HUES48 (cell line): ENCODE results near the gene ASB16.

Source experiments
- H3K27ac ChIP-seq: one replicate; pipeline ENCODE4 v1.7.0; 2013; ENCODE audit warnings: low read depth, low read length, inconsistent platforms
- H3K27me3 ChIP-seq: 2 replicates; pipeline ENCODE4 v1.6.1; 2013; ENCODE audit warnings: mild to moderate bottlenecking, low read length; ENCODE audit not compliant: control insufficient read depth, insufficient read depth
- H3K36me3 ChIP-seq: 2 replicates; pipeline ENCODE4 v1.6.1; 2013; ENCODE audit warnings: low read length; ENCODE audit not compliant: control insufficient read depth, insufficient read depth
- H3K4me1 ChIP-seq: 2 replicates; pipeline ENCODE4 v1.6.1; 2013; ENCODE audit warnings: mild to moderate bottlenecking, low read length; ENCODE audit not compliant: control insufficient read depth, insufficient read depth
- H3K4me3 ChIP-seq: 2 replicates; pipeline ENCODE4 v1.5.1; 2013; ENCODE audit warnings: mild to moderate bottlenecking, low read depth, low read length
- H3K9ac ChIP-seq: 2 replicates; pipeline ENCODE4 v1.6.1; 2013; ENCODE audit warnings: mild to moderate bottlenecking, low read depth, low read length, moderate library complexity
- H3K9me3 ChIP-seq: 2 replicates; pipeline ENCODE4 v1.6.1; 2013; ENCODE audit warnings: low read length; ENCODE audit not compliant: control insufficient read depth, insufficient read depth

The ASB16 gene

DNA sequence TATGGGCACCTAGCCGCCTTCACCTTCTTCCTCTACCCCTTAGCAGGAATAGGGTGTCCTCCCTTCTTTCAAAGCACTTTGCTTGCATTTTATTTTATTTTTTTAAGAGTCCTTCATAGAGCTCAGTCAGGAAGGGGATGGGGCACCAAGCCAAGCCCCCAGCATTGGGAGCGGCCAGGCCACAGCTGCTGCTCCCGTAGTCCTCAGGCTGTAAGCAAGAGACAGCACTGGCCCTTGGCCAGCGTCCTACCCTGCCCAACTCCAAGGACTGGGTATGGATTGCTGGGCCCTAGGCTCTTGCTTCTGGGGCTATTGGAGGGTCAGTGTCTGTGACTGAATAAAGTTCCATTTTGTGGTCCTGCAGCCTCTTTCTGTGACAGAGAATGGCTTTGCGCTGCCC lies 20.9 kb downstream of the ASB16 start:
- peaks cover 52% of the 10 kb centered on the region for H3K36me3 ChIP-seq
- no peaks in the 10 kb centered on the region for H3K9me3 ChIP-seq
- no peak overlapping the region for H3K9ac ChIP-seq
- no peaks in the 10 kb centered on the region for H3K27me3 ChIP-seq
- H3K4me3 ChIP-seq, result no peak overlapping the region
- H3K4me1 ChIP-seq, result peaks cover 24% of the 10 kb centered on the region
- H3K27ac ChIP-seq, result peak overlapping the region; percentile 69

DNA sequence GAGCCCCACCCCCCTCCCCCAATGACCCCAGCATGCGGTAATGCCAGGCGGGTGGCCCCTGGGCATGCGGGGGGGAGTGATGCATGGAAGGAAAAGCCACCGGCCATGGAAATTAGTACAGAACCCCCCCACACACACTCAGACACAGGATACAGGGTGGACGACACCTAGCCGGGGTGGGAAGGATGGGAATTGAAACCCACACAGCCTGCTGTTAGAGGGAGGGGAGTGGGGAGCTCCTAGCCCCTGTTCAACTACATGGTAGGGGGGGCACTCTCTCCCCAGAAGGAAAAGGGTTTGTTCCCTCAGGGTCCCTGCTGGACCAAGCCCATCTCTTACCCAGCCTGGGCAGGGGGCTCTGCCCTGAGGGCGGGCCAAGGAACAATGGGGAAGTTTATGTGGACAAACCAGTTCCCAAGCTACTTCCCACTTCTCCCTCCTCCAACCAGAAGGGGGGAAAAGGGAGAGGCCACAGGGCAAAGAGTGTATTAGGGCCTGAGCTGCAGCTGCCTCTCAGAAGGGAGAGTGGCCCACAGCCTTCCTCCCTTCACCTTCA lies 21.5 kb downstream of the ASB16 start:
- H3K9ac ChIP-seq, result no peak overlapping the region
- no peaks in the 10 kb centered on the region for H3K9me3 ChIP-seq
- no peaks in the 10 kb centered on the region for H3K27me3 ChIP-seq
- H3K4me3 ChIP-seq, result no peak overlapping the region
- peaks cover 24% of the 10 kb centered on the region for H3K4me1 ChIP-seq
- peak overlapping the region; percentile 69 for H3K27ac ChIP-seq
- H3K36me3 ChIP-seq, result peaks cover 57% of the 10 kb centered on the region

- Histone ChIP-seq H3K4me3 (no peak overlapping the region), H3K9me3 (no peaks in the 10 kb centered on the region), H3K9ac (no peak overlapping the region), H3K4me1 (peaks cover 24% of the 10 kb centered on the region), H3K27me3 (no peaks in the 10 kb centered on the region), H3K36me3 (peaks cover 64% of the 10 kb centered on the region), H3K27ac (peak overlapping the region; percentile 69)
Observed at GRCh38 chr17:44192750-44193149, 22.2 kb downstream of the ASB16 start.

GRCh38 chr17:44193326-44194084 lies 23.0 kb downstream of the ASB16 start:
- H3K9ac ChIP-seq, result no peak overlapping the region
- H3K27ac ChIP-seq, result no peak overlapping the region
- H3K4me3 ChIP-seq, result no peak overlapping the region
- peaks cover 66% of the 10 kb centered on the region for H3K36me3 ChIP-seq
- H3K9me3 ChIP-seq, result no peaks in the 10 kb centered on the region
- H3K4me1 ChIP-seq, result peaks cover 31% of the 10 kb centered on the region
- H3K27me3 ChIP-seq, result no peaks in the 10 kb centered on the region

DNA sequence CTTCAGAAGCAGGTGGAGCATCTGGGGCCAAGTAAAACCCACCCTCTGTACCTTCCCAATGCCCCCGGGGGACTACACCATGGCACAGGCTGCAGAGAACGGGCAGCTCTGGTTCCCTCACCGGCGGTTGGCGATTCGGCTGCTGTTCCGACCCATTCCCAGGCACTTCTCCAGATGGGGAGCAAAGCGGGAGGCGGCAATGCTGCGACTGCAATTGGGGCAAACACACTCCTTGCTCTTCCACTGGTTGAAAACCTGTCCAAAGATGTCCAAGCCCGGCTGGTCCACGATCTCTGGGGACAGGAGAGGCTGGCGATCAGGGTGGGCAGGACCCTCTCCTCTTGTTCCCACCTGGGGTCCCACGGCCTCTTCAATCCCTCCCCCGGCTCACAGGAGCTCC lies 26.6 kb downstream of the ASB16 start:
- peaks cover 51% of the 10 kb centered on the region for H3K36me3 ChIP-seq
- H3K4me1 ChIP-seq, result peaks cover 19% of the 10 kb centered on the region
- no peak overlapping the region for H3K4me3 ChIP-seq
- no peak overlapping the region for H3K9ac ChIP-seq
- H3K27me3 ChIP-seq, result no peaks in the 10 kb centered on the region
- H3K9me3 ChIP-seq, result no peaks in the 10 kb centered on the region
- no peak overlapping the region for H3K27ac ChIP-seq

GRCh38 chr17:44197980-44198720 lies 27.6 kb downstream of the ASB16 start:
- Histone ChIP-seq H3K27ac (peak overlapping the region; percentile 93), H3K36me3 (peaks cover 44% of the 10 kb centered on the region), H3K27me3 (no peaks in the 10 kb centered on the region)

GRCh38 chr17:44198721-44199552 lies 28.4 kb downstream of the ASB16 start:
- peak overlapping the region; percentile 70 for H3K9ac ChIP-seq
- H3K9me3 ChIP-seq, result no peaks in the 10 kb centered on the region
- peaks cover 36% of the 10 kb centered on the region for H3K36me3 ChIP-seq
- H3K27me3 ChIP-seq, result no peaks in the 10 kb centered on the region
- H3K4me1 ChIP-seq, result peaks cover 9% of the 10 kb centered on the region
- H3K4me3 ChIP-seq, result peak overlapping the region; percentile 92
- H3K27ac ChIP-seq, result peak overlapping the region; percentile 93

More at GRCh38 chr17:44197980-44198720, 27.6 kb downstream of the ASB16 start:
- H3K4me3 ChIP-seq, result peak overlapping the region; percentile 92
- H3K9ac ChIP-seq, result peak overlapping the region; percentile 70; the same call in 1 of the 2 replicates
- no peaks in the 10 kb centered on the region for H3K9me3 ChIP-seq
- peaks cover 8% of the 10 kb centered on the region; the same call in 1 of the 2 replicates for H3K4me1 ChIP-seq

DNA sequence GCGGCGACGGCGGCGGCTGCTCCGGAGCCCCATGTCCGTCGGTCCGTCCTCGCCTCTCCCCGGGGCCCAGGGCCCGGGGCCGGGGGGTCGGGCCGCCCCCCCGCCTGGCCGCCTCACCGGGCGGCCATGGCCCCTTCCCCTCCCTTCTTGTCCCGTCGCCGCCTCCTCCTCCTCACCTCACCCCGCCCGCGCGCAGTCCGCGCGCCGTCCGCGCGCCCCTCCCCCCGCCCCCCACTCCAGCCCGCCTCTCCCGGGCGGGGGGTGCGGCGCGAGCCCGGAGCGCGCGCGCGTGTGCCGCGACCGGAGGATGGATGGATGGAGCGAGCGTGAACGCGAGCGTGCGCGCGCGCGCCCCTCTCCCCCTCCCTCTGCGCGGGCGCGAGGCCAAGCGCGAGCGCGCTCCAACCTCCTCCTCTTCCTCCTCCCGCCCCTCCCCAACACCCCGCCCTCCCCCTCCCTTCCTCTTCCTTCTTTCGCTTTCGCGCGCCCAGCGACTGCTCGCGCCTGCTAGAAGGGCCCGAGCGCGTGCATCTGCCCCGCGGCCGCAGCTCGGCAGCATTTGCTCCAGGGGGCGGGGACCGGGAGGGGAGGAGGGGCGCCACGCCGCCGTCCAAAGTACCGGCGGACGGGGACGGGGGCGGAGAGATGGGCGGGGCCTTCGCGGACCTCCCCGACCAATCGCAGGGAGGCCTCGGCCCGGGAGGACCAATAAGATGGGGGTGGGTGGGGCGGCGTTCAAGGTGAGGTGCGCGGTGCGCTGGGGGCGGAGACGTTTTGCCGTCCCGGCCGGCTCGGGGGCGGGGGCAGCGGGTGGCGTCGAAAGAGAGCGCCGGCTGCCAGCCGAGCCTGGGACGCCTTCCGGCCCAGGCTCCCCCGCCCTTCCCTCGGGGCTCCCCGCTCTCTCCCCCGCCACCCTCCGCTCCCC lies 29.3 kb downstream of the ASB16 start, which contains the start of gene ATXN7L3:
Gene ATXN7L3 (minus strand): TSS at position 332 of the 925 bp plus-strand sequence. CDS start 1,814 bp downstream, outside the sequence.
- Histone ChIP-seq H3K27me3 (no peaks in the 10 kb centered on the region), H3K4me1 (peaks cover 12% of the 10 kb centered on the region), H3K4me3 (peak within 1 kb of the TSS; percentile 92), H3K27ac (peak within 1 kb of the TSS; percentile 98), H3K36me3 (peaks cover 27% of the 10 kb centered on the region), H3K9me3 (no peaks in the 10 kb centered on the region), H3K9ac (peak within 1 kb of the TSS; percentile 83)

- Histone ChIP-seq H3K4me1 (peaks cover 12% of the 10 kb centered on the region), H3K9ac (peak overlapping the region; percentile 83), H3K27me3 (no peaks in the 10 kb centered on the region), H3K36me3 (peaks cover 19% of the 10 kb centered on the region), H3K27ac (peak overlapping the region; percentile 98), H3K4me3 (peak overlapping the region; percentile 90), H3K9me3 (no peaks in the 10 kb centered on the region)
Observed at GRCh38 chr17:44200478-44201155, 30.1 kb downstream of the ASB16 start.
